ENCODE data around the gene CUX1.
A peak's percentile ranks its signal among the peaks of the same experiment; 100 is the strongest.
"Not testable (repeated sequence)": the region's sequence is repeated elsewhere in the genome, so short reads cannot be mapped to it uniquely, and the experiment has no call there.

CUX1 gene

DNA sequence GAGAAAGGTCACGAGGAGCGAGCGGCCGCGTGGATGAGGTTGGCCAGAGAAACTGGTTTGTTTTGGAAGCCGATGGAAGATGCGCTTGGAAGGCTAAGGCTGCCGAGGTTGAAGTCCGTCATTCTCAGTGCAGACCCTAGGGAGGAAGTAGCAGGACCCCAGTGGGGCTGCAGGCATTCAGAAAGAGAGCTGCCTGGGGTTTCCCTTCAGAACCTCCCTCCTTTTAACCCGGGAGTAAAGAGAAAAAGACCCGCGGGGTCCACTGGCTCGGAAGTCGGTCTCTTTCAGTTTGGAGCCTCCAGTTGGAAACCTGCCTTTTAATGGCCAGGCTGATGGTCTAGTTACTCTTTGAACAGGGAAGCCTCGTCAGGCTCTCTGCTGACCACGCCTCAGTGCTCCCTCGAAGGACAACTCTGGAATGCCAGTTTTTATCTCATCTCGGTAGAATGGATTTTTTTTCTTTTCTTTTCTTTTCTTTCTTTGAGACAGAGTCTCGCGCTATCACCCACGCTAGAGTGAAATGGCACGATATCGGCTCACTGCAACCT is 188.6 kb downstream of the CUX1 start:
- TF ChIP-seq, protein P1, sequence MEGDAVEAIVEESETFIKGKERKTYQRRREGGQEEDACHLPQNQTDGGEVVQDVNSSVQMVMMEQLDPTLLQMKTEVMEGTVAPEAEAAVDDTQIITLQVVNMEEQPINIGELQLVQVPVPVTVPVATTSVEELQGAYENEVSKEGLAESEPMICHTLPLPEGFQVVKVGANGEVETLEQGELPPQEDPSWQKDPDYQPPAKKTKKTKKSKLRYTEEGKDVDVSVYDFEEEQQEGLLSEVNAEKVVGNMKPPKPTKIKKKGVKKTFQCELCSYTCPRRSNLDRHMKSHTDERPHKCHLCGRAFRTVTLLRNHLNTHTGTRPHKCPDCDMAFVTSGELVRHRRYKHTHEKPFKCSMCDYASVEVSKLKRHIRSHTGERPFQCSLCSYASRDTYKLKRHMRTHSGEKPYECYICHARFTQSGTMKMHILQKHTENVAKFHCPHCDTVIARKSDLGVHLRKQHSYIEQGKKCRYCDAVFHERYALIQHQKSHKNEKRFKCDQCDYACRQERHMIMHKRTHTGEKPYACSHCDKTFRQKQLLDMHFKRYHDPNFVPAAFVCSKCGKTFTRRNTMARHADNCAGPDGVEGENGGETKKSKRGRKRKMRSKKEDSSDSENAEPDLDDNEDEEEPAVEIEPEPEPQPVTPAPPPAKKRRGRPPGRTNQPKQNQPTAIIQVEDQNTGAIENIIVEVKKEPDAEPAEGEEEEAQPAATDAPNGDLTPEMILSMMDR (IDR thresholded peaks at IDR 0.05; ENCODE audit: insufficient read depth, low read length, missing control alignments), result no peak
- ChIA-PET CTCF (no interaction called here), POLR2A (no interaction called here)
- H3K4me3 ChIP-seq (ENCODE audit: low read depth, low read length), result no peak overlapping the region
- no peak for DNase-seq (ENCODE audit: low read depth, low spot score)

DNA sequence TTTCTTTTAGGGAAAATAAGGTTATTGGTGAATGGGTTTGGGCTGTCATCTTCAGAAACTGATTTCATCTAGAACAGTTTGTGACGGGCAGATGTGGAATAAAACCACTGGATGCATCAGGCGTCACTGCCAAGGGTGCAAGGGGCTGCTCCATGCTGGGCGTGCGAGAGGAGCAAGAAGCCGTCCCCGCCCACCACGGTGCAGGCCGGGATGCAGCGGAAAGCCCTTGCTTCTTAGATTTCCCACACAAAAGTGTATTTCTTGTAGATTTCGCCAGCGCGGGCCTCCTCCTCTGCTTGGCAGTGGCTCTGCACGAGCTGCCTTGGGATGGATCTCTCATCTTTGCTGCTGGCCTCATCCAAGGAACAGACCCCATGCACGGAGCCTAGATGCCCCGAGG is 189.3 kb downstream of the CUX1 start:
- no peak overlapping the region for H3K4me3 ChIP-seq (ENCODE audit: low read depth, low read length)
- POLR2A ChIA-PET, result no interaction called here
- CTCF ChIA-PET, result no interaction called here
- no peak for DNase-seq (ENCODE audit: low read depth, low spot score)
- TF ChIP-seq, protein P1 (IDR thresholded peaks at IDR 0.05; ENCODE audit: insufficient read depth, low read length, missing control alignments), result no peak

DNA sequence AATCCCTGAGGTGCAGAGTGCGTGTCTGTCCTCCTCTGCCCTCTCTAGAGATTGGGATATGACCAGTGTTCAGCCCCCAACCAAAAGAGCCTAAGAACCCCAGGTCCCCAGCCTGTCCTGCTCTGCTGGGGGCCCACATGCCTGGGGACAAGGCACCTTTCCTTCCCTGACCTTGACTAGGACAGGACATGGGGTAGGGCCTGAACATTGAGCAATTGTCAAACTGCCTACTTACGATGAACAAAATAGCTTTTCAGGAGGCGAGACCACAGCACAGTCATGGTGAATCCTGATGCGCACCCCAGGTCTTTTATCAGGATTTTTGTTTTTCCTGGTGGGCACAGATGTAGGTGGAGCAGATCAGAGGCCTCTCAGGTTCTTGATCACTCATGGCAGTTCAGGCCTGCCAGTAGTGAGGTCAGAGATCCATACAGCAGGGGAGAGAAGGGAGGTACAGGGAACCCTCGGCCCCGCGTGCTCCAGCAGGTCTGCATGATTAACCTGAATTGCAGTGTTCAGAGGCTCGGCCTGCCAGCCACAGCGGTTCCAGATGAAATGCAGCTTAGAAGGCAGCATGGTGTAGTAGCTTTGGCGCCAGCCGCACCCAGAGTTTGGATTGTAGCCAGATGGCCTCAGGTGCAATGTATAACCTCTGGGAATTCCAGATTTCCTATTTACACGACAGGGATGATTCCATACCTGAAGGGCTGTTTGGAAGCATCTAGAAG is 191.3 kb downstream of the CUX1 start:
- DNase-seq (ENCODE audit: low read depth, low spot score), result no peak
- ChIA-PET POLR2A (no interaction called here), CTCF (no interaction called here)
- TF ChIP-seq, protein P1 (IDR thresholded peaks at IDR 0.05; ENCODE audit: insufficient read depth, low read length, missing control alignments), result no peak
- no peak overlapping the region for H3K4me3 ChIP-seq (ENCODE audit: low read depth, low read length)

DNA sequence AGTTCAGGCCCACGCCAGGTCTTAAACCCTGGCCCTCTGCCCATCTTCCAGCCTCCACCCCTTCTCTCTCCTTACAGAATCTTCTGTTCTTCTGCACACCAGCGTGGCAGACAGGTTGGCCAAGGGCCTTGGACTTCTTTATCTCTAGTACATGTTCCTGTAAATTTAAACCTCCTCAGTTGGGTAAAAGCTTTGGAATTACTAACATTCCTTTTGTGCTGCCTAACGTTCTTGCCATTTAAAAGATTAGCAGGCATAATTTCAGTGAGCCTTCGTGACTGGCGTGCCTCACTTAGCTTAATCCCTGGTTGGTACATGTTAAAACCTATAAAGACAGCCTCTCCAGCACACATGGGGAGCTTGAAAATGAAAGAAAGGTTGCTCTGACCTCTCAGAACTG is 192.2 kb downstream of the CUX1 start:
- POLR2A ChIA-PET, result no interaction called here
- H3K4me3 ChIP-seq (ENCODE audit: low read depth, low read length), result no peak overlapping the region
- TF ChIP-seq, protein P1 (IDR thresholded peaks at IDR 0.05; ENCODE audit: insufficient read depth, low read length, missing control alignments), result no peak
- CTCF ChIA-PET, result interaction anchor here (1.4 kb wide), 1 partner anchor 8 kb away, joined by 3 read pairs; no protein-coding TSS in a partner anchor
- peak; percentile 37 for DNase-seq (ENCODE audit: low read depth, low spot score)

DNA sequence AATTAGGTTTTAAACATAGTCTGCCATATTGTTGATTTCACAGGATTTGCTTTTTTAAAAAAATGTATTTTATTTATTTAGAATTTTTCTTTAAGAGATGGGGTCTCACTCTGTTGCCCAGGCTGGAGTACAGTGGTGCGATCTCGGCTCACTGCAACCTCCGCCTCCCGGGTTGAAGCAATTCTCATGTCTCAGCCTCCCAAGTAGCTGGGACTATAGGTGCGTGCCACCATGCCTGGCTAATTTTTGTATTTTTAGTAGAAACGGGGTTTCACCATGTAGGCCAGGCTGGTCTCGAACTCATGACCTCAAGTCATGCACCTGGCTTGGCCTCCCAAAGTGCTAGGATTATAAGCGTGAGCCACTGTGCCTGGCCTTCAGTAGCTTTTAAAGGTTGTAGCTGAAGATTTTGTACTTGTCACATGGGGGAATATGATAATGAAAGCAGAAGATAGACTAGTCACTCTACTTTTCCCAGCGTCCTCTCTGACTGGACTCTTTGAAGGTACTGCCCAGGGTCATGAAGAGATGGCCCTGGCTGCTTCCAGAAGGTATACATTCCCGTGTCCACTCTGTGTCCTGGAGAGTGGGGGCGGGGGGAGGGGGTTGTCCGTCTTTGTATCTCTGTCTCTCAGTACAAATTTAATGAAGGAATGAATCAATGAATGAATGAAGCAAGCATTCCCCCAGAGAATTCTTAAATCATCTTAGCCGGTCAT is 194.8 kb downstream of the CUX1 start:
- CTCF ChIA-PET, result interaction anchor here (1.0 to 1.1 kb wide), 2 partner anchors 7 to 37 kb away, joined by 3 to 4 read pairs; no protein-coding TSS in a partner anchor
- DNase-seq (ENCODE audit: low read depth, low spot score); H3K4me3 ChIP-seq (ENCODE audit: low read depth, low read length); POLR2A ChIA-PET: not testable (repeated sequence)

DNA sequence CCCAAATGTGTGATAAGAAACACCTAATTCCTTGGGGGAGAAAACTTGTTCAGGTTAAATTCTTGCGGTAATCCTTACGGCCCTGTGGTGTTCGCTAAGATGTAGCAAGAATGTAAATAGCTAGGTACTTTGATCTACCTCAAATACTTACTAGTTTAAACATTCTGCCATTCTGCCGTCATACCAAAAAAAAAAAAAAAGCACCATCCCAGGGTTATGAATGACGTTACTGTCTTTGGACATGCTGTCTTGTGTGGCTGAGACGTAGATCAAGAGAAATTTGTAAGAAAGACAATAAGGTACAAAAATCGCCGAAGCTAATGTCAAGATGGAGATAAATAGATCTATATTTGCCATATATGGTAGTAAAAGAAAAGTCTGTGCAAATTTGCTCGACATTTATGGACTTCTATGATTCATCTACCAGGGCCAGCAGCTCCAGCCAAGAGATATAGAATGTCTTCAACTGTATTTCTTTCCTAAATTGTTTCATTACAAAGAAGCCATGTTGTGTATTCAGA is 195.6 kb downstream of the CUX1 start:
- no peak overlapping the region for H3K4me3 ChIP-seq (ENCODE audit: low read depth, low read length)
- POLR2A ChIA-PET, result no interaction called here
- peak; percentile 16 for DNase-seq (ENCODE audit: low read depth, low spot score)
- TF ChIP-seq, protein P1 (IDR thresholded peaks at IDR 0.05; ENCODE audit: insufficient read depth, low read length, missing control alignments), result no peak
- CTCF ChIA-PET, result interaction anchor here (1.0 to 1.1 kb wide), 2 partner anchors 8 to 38 kb away, joined by 3 to 4 read pairs; no protein-coding TSS in a partner anchor
